ENCODE data around the gene FPR3.

GRCh38 chr19:51800473-51801244 lies 5.7 kb downstream of the FPR3 start:
- TF ChIP-seq, protein P1, sequence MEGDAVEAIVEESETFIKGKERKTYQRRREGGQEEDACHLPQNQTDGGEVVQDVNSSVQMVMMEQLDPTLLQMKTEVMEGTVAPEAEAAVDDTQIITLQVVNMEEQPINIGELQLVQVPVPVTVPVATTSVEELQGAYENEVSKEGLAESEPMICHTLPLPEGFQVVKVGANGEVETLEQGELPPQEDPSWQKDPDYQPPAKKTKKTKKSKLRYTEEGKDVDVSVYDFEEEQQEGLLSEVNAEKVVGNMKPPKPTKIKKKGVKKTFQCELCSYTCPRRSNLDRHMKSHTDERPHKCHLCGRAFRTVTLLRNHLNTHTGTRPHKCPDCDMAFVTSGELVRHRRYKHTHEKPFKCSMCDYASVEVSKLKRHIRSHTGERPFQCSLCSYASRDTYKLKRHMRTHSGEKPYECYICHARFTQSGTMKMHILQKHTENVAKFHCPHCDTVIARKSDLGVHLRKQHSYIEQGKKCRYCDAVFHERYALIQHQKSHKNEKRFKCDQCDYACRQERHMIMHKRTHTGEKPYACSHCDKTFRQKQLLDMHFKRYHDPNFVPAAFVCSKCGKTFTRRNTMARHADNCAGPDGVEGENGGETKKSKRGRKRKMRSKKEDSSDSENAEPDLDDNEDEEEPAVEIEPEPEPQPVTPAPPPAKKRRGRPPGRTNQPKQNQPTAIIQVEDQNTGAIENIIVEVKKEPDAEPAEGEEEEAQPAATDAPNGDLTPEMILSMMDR (conservative IDR thresholded peaks at IDR 0.05): no peak
- no peak for TF ChIP-seq EZH2 (IDR thresholded peaks at IDR 0.05; ENCODE audit: low read depth)

All from PC-9 (cell line).